IMR-90 (cell line): ENCODE data around the gene B3GAT3. TPM values are rescaled to one million over a fixed set of nuclear protein-coding genes. Genes with fewer than 3 reads are reported as not detected.

Experiments
- ATAC-seq: fragments of 200-7000 bp; cut with Tn5 transposase; 2 replicates; pipeline ENCODE4 v1.9.1; 2020; ENCODE audit warnings: low read depth, mild to moderate bottlenecking, moderate library complexity
- BruUV-seq: library from RNA; stranded (reverse); fragments of 400-500 nt; replicated peaks from 2 replicates; lab custom pipeline; 2021; lab: Mats Ljungman, UMichigan
- CTCF ChIA-PET: fragments of 300-600 bp; formaldehyde crosslinking; extraction: SDS; loops from one replicate; lab custom pipeline; 2021; ENCODE audit warnings: antibody characterized with exemption; lab: Yijun Ruan, JAX
- POLR2A ChIA-PET: fragments of 300-600 bp; sonication (Branson Sonifier 250); formaldehyde crosslinking; loops from one replicate; lab custom pipeline; 2022; ENCODE audit warnings: antibody characterized with exemption; ENCODE audit not compliant: unreplicated experiment; lab: Charles Lee
- DNase-seq: peaks from one replicate; pipeline ENCODE4 v3.0.0; 2013
- H2AFZ ChIP-seq: replicated peaks from 2 replicates; pipeline ENCODE3; 2013; ENCODE audit warnings: low read length, mild to moderate bottlenecking; ENCODE audit not compliant: poor library complexity
- H2AK5ac ChIP-seq: 2 replicates; pipeline ENCODE4 v1.6.1; 2013; ENCODE audit warnings: low read depth, low read length, inconsistent platforms
- H2AK9ac ChIP-seq: replicated peaks from 2 replicates; pipeline ENCODE3; 2013; ENCODE audit warnings: mild to moderate bottlenecking, low read depth, low read length, moderate library complexity; ENCODE audit not compliant: poor library complexity
- H2BK120ac ChIP-seq: 2 replicates; pipeline ENCODE4 v1.6.1; 2013; ENCODE audit warnings: low read depth, low read length, inconsistent platforms
- H2BK15ac ChIP-seq: 3 replicates; pipeline ENCODE4 v1.6.1; 2013; ENCODE audit warnings: low read depth, low read length, inconsistent platforms
- H2BK20ac ChIP-seq: 2 replicates; pipeline ENCODE4 v1.6.1; 2013; ENCODE audit warnings: low read depth, mild to moderate bottlenecking, inconsistent platforms, low read length, moderate library complexity
- H2BK5ac ChIP-seq: 2 replicates; pipeline ENCODE4 v1.6.1; 2013; ENCODE audit warnings: mild to moderate bottlenecking, low read depth, low read length, inconsistent platforms; ENCODE audit not compliant: poor library complexity, severe bottlenecking
- H3K14ac ChIP-seq: replicated peaks from 2 replicates; pipeline ENCODE4 v1.6.1; 2013; ENCODE audit warnings: low read depth, low read length, inconsistent platforms
- H3K18ac ChIP-seq: 2 replicates; pipeline ENCODE4 v1.6.1; 2013; ENCODE audit warnings: low read depth, low read length, control low read depth
- H3K23ac ChIP-seq: 2 replicates; pipeline ENCODE4 v1.6.1; 2013; ENCODE audit warnings: low read depth, low read length, inconsistent platforms
- H3K27ac ChIP-seq: 2 replicates; pipeline ENCODE4 v1.5.1; 2013; ENCODE audit warnings: mild to moderate bottlenecking, control low read depth, low read length; ENCODE audit not compliant: insufficient read depth
- H3K27me3 ChIP-seq: 2 replicates; pipeline ENCODE4 v1.6.1; 2013; ENCODE audit warnings: low read length; ENCODE audit not compliant: control insufficient read depth, insufficient read depth
- H3K36me3 ChIP-seq: 2 replicates; pipeline ENCODE4 v1.6.1; 2013; ENCODE audit warnings: low read length, mixed read lengths; ENCODE audit not compliant: control insufficient read depth, insufficient read depth
- H3K4ac ChIP-seq: 2 replicates; pipeline ENCODE4 v1.6.1; 2013; ENCODE audit warnings: low read depth, low read length, inconsistent platforms
- H3K4me1 ChIP-seq: 2 replicates; pipeline ENCODE4 v1.6.1; 2013; ENCODE audit warnings: low read length, mixed read lengths; ENCODE audit not compliant: control insufficient read depth, insufficient read depth
- H3K4me2 ChIP-seq: 2 replicates; pipeline ENCODE4 v1.6.1; 2013; ENCODE audit warnings: low read depth, mild to moderate bottlenecking, control low read depth, low read length, moderate library complexity
- H3K4me3 ChIP-seq: 2 replicates; pipeline ENCODE4 v1.5.1; 2013; ENCODE audit warnings: low read depth, mild to moderate bottlenecking, control low read depth, low read length, moderate library complexity; ENCODE audit not compliant: insufficient read depth
- H3K56ac ChIP-seq: 2 replicates; pipeline ENCODE4 v1.6.1; 2013; ENCODE audit warnings: low read length, inconsistent platforms; ENCODE audit not compliant: insufficient read depth; ENCODE audit errors: extremely low read depth
- H3K79me1 ChIP-seq, 2 experiments: 2 replicates each; pipeline ENCODE4 v1.6.1; 2013; ENCODE audit warnings: low read length in 2 of 2, inconsistent platforms in 1 of 2, low read depth in 1 of 2
- H3K9ac ChIP-seq: 2 replicates; pipeline ENCODE4 v1.6.1; 2013; ENCODE audit warnings: low read depth, low read length, control low read depth
- H3K9me1 ChIP-seq: 2 replicates; pipeline ENCODE4 v1.6.1; 2013; ENCODE audit warnings: low read length, inconsistent platforms; ENCODE audit not compliant: insufficient read depth
- H3K9me3 ChIP-seq: 2 replicates; pipeline ENCODE4 v1.6.1; 2013; ENCODE audit warnings: low read length; ENCODE audit not compliant: control insufficient read depth, insufficient read depth
- H4K20me1 ChIP-seq: 2 replicates; pipeline ENCODE4 v1.6.1; 2013; ENCODE audit warnings: low read length, inconsistent platforms; ENCODE audit not compliant: insufficient read depth
- H4K5ac ChIP-seq: 2 replicates; pipeline ENCODE4 v1.6.1; 2013; ENCODE audit warnings: mild to moderate bottlenecking, low read depth, low read length, control low read depth
- H4K8ac ChIP-seq, 2 experiments: 2 replicates each; pipeline ENCODE4 v1.6.1; 2013; ENCODE audit warnings: low read depth in 2 of 2, low read length in 2 of 2, control low read depth in 1 of 2, inconsistent platforms in 1 of 2
- H4K91ac ChIP-seq: 2 replicates; pipeline ENCODE4 v1.6.1; 2013; ENCODE audit warnings: low read depth, low read length, inconsistent platforms; ENCODE audit not compliant: insufficient read depth
- BHLHE40 ChIP-seq: fragments of 150-350 bp; IDR thresholded peaks from 2 replicates; pipeline ENCODE4 v1.6.1; 2016; ENCODE audit warnings: mild to moderate bottlenecking, low read depth, low read length
- CEBPB ChIP-seq: IDR thresholded peaks from 2 replicates; pipeline ENCODE4 v1.6.1; 2012; ENCODE audit warnings: low read depth, low read length, improper control_type of control experiment
- FOS ChIP-seq: fragments of 150-350 bp; IDR thresholded peaks from 2 replicates; pipeline ENCODE4 v1.6.1; 2016; ENCODE audit warnings: low read depth, low read length
- MXI1 ChIP-seq: IDR thresholded peaks from 2 replicates; pipeline ENCODE4 v1.6.1; 2012; ENCODE audit warnings: low read depth, mild to moderate bottlenecking, low read length, moderate library complexity, borderline replicate concordance
- NFE2L2 ChIP-seq: fragments of 150-350 bp; IDR thresholded peaks from 2 replicates; pipeline ENCODE4 v1.6.1; 2016; ENCODE audit warnings: low read depth, mild to moderate bottlenecking, low read length
- POLR2A ChIP-seq: IDR thresholded peaks from 2 replicates; pipeline ENCODE4 v1.6.1; 2012; ENCODE audit warnings: mild to moderate bottlenecking, low read depth, low read length
- RCOR1 ChIP-seq: IDR thresholded peaks from 2 replicates; pipeline ENCODE4 v1.6.1; 2012; ENCODE audit warnings: mild to moderate bottlenecking, low read length, improper control_type of control experiment; ENCODE audit not compliant: insufficient replicate concordance
- SMC3 ChIP-seq: fragments of 150-350 bp; IDR thresholded peaks from 2 replicates; pipeline ENCODE4 v1.6.1; 2016; ENCODE audit warnings: low read depth, mild to moderate bottlenecking, antibody characterized with exemption, low read length, moderate library complexity
- WGBS, 2 experiments: methylation state at CpG; one replicate each; pipeline versions ENCODE4 v1.1.5 to v1.1.7; 2013; ENCODE audit warnings: missing lambda C conversion rate in 2 of 2; ENCODE audit not compliant: insufficient read length in 1 of 2; ENCODE audit errors: extremely low coverage in 2 of 2; 5-methylcytosine and 5-hydroxymethylcytosine counted together
- dilution Hi-C: fragments of 300-500 bp; cut with HindIII; formaldehyde crosslinking; loops from one replicate; pipeline ENCODE4 v1.14.3; 2018; ENCODE audit warnings: low sequenced_read_pairs; ENCODE audit not compliant: unreplicated experiment
- in situ Hi-C: fragments of 300-500 bp; cut with MboI; formaldehyde crosslinking; loops from 3 replicates; pipeline ENCODE4 v1.14.3; 2019; ENCODE audit warnings: low sequenced_read_pairs, inconsistent platforms, mixed read lengths
- intact Hi-C: fragments of 100-400 bp; cut with micrococcal nuclease; formaldehyde crosslinking; loops from 2 replicates; pipeline ENCODE4 v1.10.0; 2022
- polyA plus RNA-seq, 3 experiments: library from polyadenylated mRNA; depleted of rRNA; stranded (reverse); fragments of >200 nt; gene quantifications; 2 replicates each; pipeline ENCODE4 v1.2.3, GENCODE V29; 2012; ENCODE audit warnings: low replicate concordance in 1 of 3
- total RNA-seq: library from RNA; depleted of rRNA; stranded (reverse); fragments of >200 nt; gene quantifications from 2 replicates; pipeline ENCODE4 v1.2.3, GENCODE V29; 2012

The B3GAT3 gene
- total and polyA plus RNA-seq, 2 of the 4 experiments (the other 2 are of a cell fraction), result 10.4 to 38.4 TPM

DNA sequence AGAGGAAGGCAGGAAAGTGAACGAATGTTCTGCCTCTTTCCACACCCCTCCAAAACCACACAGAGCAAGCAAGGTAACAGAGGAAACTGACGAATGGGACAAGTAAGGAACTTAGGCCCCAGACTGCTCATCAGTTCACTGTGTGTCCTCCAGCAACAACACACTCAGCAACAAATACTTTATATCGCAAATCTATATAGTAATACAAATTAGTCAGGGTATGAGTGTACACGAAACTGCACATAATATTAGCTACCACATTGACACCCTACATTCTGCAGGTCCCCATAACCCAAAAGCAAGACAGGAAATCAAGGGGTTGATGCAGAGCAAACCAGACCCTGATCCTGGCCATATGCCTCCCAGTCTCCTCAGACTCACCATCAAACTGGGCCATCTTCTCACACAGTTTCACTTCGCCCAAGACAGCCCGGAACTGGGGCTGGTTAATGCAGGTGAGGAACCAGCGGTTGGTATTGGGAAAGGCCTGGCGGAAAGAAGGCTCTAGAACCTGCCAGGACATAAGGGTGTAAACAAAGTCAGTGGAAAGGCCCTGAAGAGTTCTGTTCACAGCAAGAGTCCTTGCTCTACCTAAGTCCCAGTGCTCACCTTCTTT lies 54.7 kb downstream of the B3GAT3 start:
- Histone ChIP-seq H3K4me2 (no peak overlapping the region), H3K14ac (no peak overlapping the region), H3K9me1 (peaks cover 3% of the 10 kb centered on the region; the same call in 1 of the 2 replicates), H2BK15ac (no peak overlapping the region), H3K56ac (no peak overlapping the region), H3K27me3 (no peaks in the 10 kb centered on the region), H3K4ac (no peak overlapping the region), H2AFZ (no peak overlapping the region), H3K9ac (no peak overlapping the region), H4K5ac (no peak overlapping the region), H3K79me1 (peaks cover 13 to 49% of the 10 kb centered on the region in 2 experiments; a peak in 3 of 4 replicates), H3K4me3 (no peak overlapping the region), H2BK120ac (no peak overlapping the region), H2BK20ac (no peak overlapping the region), H3K27ac (no peak overlapping the region), H4K91ac (no peak overlapping the region), H2AK9ac (no peak overlapping the region), H3K23ac (no peak overlapping the region), H2BK5ac (no peak overlapping the region), H3K18ac (no peak overlapping the region), H4K20me1 (peaks cover 61% of the 10 kb centered on the region), H3K9me3 (no peaks in the 10 kb centered on the region), H3K4me1 (peaks cover 2% of the 10 kb centered on the region; the same call in 1 of the 2 replicates), H3K36me3 (peaks cover 64% of the 10 kb centered on the region), H2AK5ac (no peak overlapping the region), H4K8ac (no peak overlapping the region)
- POLR2A ChIA-PET, result no interaction called here
- dilution Hi-C loops, result no loop called here
- no peak for TF ChIP-seq CEBPB
- TF ChIP-seq NFE2L2, result no peak
- no peak for TF ChIP-seq RCOR1
- no peak for TF ChIP-seq FOS
- no peak for TF ChIP-seq POLR2A
- no peak for TF ChIP-seq BHLHE40
- no peak for TF ChIP-seq MXI1
- TF ChIP-seq SMC3, result no peak
- CTCF ChIA-PET, result no interaction called here
- no TSS peak for BruUV-seq
- WGBS, 2 experiments, result 100% methylated on average over 2 of the region's 8 CpGs; no CpG with 5 or more reads in 1 of the 2 experiments
- DNase-seq (no peak), ATAC-seq (no peak)
- intact Hi-C loops, result no loop called here
- in situ Hi-C loops, result no loop called here
